Measurements from ENCODE around the gene CRHBP. TPM values are rescaled to one million over a fixed set of nuclear protein-coding genes. Genes with fewer than 3 reads are reported as not detected.

CRHBP gene
- total and polyA plus RNA-seq, 4 donors: 37.3 to 159 (median 91.8) TPM

DNA sequence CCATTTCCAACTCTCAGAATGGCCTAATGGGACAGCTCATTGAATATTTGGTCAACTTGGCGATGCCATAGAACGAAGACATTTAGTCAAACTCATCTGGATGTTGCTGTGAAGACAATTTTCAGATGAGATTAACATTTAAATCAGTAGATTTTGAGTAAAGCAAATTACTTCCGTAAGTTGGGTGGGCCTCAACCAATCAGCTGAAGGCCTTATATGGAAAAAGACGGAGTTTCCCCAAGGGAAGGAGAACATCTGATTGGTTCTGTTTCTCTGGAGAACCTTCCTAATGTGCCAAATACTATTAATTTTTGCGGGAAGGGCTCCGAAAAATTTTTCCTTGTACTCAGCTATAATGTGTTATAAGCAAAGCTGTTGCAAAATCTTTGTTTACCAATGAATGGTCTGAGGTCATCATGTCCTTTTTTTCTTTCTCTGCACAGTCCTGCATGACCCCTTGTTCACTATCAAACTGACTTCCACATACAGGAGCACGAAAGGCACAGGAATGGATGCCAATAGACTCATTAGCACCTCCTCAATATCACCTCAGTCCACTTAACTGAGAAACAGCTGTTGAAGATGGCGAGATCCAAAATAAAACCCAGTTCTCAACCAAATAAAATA, 27.8 kb downstream of the CRHBP start:
- H3K9ac ChIP-seq (ENCODE audit: low read depth in 1 of 2, low read length in 2 of 2): no peak overlapping the region

More for the DNA sequence above, 27.8 kb downstream of the CRHBP start:
- Histone ChIP-seq H3K27ac (ENCODE audit: low read depth in 1 of 2, low read length in 2 of 2) (no peak overlapping the region), H3K4me1 (ENCODE audit: control insufficient read depth in 4 of 4, insufficient read depth in 4 of 4, low read length in 3 of 4) (no peaks in the 10 kb centered on the region), H3K36me3 (ENCODE audit: control insufficient read depth in 4 of 4, insufficient read depth in 3 of 4, low read depth in 1 of 4, low read length in 3 of 4) (no peaks in the 10 kb centered on the region), H3K9me3 (ENCODE audit: control insufficient read depth in 4 of 4, low read length in 3 of 4) (no peaks in the 10 kb centered on the region), H3K27me3 (ENCODE audit: control insufficient read depth in 4 of 4, insufficient read depth in 4 of 4, low read length in 3 of 4) (no peaks in the 10 kb centered on the region), H3K4me3 (ENCODE audit: low read depth in 1 of 3, low read length in 3 of 3) (no peak overlapping the region)
- no peak for DNase-seq (ENCODE audit: low spot score)
- WGBS: 73% methylated on average over 8 of the region's 8 CpGs
- TF ChIP-seq, protein P1, sequence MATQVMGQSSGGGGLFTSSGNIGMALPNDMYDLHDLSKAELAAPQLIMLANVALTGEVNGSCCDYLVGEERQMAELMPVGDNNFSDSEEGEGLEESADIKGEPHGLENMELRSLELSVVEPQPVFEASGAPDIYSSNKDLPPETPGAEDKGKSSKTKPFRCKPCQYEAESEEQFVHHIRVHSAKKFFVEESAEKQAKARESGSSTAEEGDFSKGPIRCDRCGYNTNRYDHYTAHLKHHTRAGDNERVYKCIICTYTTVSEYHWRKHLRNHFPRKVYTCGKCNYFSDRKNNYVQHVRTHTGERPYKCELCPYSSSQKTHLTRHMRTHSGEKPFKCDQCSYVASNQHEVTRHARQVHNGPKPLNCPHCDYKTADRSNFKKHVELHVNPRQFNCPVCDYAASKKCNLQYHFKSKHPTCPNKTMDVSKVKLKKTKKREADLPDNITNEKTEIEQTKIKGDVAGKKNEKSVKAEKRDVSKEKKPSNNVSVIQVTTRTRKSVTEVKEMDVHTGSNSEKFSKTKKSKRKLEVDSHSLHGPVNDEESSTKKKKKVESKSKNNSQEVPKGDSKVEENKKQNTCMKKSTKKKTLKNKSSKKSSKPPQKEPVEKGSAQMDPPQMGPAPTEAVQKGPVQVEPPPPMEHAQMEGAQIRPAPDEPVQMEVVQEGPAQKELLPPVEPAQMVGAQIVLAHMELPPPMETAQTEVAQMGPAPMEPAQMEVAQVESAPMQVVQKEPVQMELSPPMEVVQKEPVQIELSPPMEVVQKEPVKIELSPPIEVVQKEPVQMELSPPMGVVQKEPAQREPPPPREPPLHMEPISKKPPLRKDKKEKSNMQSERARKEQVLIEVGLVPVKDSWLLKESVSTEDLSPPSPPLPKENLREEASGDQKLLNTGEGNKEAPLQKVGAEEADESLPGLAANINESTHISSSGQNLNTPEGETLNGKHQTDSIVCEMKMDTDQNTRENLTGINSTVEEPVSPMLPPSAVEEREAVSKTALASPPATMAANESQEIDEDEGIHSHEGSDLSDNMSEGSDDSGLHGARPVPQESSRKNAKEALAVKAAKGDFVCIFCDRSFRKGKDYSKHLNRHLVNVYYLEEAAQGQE (IDR thresholded peaks at IDR 0.05): no peak
- TF ChIP-seq, protein P2, sequence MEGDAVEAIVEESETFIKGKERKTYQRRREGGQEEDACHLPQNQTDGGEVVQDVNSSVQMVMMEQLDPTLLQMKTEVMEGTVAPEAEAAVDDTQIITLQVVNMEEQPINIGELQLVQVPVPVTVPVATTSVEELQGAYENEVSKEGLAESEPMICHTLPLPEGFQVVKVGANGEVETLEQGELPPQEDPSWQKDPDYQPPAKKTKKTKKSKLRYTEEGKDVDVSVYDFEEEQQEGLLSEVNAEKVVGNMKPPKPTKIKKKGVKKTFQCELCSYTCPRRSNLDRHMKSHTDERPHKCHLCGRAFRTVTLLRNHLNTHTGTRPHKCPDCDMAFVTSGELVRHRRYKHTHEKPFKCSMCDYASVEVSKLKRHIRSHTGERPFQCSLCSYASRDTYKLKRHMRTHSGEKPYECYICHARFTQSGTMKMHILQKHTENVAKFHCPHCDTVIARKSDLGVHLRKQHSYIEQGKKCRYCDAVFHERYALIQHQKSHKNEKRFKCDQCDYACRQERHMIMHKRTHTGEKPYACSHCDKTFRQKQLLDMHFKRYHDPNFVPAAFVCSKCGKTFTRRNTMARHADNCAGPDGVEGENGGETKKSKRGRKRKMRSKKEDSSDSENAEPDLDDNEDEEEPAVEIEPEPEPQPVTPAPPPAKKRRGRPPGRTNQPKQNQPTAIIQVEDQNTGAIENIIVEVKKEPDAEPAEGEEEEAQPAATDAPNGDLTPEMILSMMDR (IDR thresholded peaks at IDR 0.05; ENCODE audit: low read depth, low read length, missing input control): no peak
- TF ChIP-seq HNF4G (IDR thresholded peaks at IDR 0.05) (no peak), GABPA (IDR thresholded peaks at IDR 0.05 in 1 of 2, conservative IDR thresholded peaks at IDR 0.05 in 1 of 2) (no peak), TAF1 (conservative IDR thresholded peaks at IDR 0.05) (no peak), FOXA1 (IDR thresholded peaks at IDR 0.05) (no peak), YY1 (IDR thresholded peaks at IDR 0.05) (no peak), RXRA (IDR thresholded peaks at IDR 0.05) (no peak), JUND (IDR thresholded peaks at IDR 0.05) (no peak), SP1 (IDR thresholded peaks at IDR 0.05) (no peak), HNF4A (conservative IDR thresholded peaks at IDR 0.05) (no peak), NR2F2 (IDR thresholded peaks at IDR 0.05) (no peak), EGR1 (IDR thresholded peaks at IDR 0.05; ENCODE audit: low read depth in 2 of 2) (no peak)
- TF ChIP-seq, protein P3, sequence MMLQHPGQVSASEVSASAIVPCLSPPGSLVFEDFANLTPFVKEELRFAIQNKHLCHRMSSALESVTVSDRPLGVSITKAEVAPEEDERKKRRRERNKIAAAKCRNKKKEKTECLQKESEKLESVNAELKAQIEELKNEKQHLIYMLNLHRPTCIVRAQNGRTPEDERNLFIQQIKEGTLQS (IDR thresholded peaks at IDR 0.05): no peak
- TF ChIP-seq, protein P4, sequence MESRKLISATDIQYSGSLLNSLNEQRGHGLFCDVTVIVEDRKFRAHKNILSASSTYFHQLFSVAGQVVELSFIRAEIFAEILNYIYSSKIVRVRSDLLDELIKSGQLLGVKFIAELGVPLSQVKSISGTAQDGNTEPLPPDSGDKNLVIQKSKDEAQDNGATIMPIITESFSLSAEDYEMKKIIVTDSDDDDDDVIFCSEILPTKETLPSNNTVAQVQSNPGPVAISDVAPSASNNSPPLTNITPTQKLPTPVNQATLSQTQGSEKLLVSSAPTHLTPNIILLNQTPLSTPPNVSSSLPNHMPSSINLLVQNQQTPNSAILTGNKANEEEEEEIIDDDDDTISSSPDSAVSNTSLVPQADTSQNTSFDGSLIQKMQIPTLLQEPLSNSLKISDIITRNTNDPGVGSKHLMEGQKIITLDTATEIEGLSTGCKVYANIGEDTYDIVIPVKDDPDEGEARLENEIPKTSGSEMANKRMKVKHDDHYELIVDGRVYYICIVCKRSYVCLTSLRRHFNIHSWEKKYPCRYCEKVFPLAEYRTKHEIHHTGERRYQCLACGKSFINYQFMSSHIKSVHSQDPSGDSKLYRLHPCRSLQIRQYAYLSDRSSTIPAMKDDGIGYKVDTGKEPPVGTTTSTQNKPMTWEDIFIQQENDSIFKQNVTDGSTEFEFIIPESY (IDR thresholded peaks at IDR 0.05): no peak
- TF ChIP-seq, protein P5, sequence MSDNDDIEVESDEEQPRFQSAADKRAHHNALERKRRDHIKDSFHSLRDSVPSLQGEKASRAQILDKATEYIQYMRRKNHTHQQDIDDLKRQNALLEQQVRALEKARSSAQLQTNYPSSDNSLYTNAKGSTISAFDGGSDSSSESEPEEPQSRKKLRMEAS (IDR thresholded peaks at IDR 0.05): no peak
